Measurements from ENCODE around the gene NWD2.

GRCh38 chr4:37305984-37306383, 61.4 kb downstream of the NWD2 start:
- TF ChIP-seq CTCF (IDR thresholded peaks at IDR 0.05; ENCODE audit: poor library complexity, severe bottlenecking) = no peak
- TF ChIP-seq EP300 (conservative IDR thresholded peaks at IDR 0.05; ENCODE audit: poor library complexity, severe bottlenecking) = no peak
- no peak for TF ChIP-seq EZH2 (IDR thresholded peaks at IDR 0.05; ENCODE audit: borderline replicate concordance, insufficient read depth, low read length, poor library complexity, severe bottlenecking)
- TF ChIP-seq TAF1 (IDR thresholded peaks at IDR 0.05; ENCODE audit: low read depth) = no peak
- TF ChIP-seq POLR2AphosphoS5 (IDR thresholded peaks at IDR 0.05) = no peak
- TF ChIP-seq REST (IDR thresholded peaks at IDR 0.05; ENCODE audit: borderline replicate concordance) = no peak
- no peak for TF ChIP-seq RAD21 (conservative IDR thresholded peaks at IDR 0.05)
- TF ChIP-seq MXI1 (conservative IDR thresholded peaks at IDR 0.05; ENCODE audit: poor library complexity, severe bottlenecking) = no peak
